ENCODE measurements around the gene TOP1. TPM values are rescaled to one million over a fixed set of nuclear protein-coding genes. Genes with fewer than 3 reads are reported as not detected.

TOP1 gene
- total RNA-seq, 1 donor from 2014 or later, result 16.2 TPM

- TF ChIP-seq, protein P1, sequence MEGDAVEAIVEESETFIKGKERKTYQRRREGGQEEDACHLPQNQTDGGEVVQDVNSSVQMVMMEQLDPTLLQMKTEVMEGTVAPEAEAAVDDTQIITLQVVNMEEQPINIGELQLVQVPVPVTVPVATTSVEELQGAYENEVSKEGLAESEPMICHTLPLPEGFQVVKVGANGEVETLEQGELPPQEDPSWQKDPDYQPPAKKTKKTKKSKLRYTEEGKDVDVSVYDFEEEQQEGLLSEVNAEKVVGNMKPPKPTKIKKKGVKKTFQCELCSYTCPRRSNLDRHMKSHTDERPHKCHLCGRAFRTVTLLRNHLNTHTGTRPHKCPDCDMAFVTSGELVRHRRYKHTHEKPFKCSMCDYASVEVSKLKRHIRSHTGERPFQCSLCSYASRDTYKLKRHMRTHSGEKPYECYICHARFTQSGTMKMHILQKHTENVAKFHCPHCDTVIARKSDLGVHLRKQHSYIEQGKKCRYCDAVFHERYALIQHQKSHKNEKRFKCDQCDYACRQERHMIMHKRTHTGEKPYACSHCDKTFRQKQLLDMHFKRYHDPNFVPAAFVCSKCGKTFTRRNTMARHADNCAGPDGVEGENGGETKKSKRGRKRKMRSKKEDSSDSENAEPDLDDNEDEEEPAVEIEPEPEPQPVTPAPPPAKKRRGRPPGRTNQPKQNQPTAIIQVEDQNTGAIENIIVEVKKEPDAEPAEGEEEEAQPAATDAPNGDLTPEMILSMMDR (conservative IDR thresholded peaks at IDR 0.05; ENCODE audit: low read depth, low read length), result no peak
- DNase-seq (ENCODE audit: low read depth), result no peak
- H3K4me3 ChIP-seq (ENCODE audit: low read depth, low read length), result no peak overlapping the region
Observed at GRCh38 chr20:41150664-41151063, 122.0 kb downstream of the TOP1 start.

GRCh38 chr20:41151134-41151869, 122.7 kb downstream of the TOP1 start:
- TF ChIP-seq, protein P1 (conservative IDR thresholded peaks at IDR 0.05; ENCODE audit: low read depth, low read length), result no peak
- no peak for DNase-seq (ENCODE audit: low read depth)
- H3K4me3 ChIP-seq (ENCODE audit: low read depth, low read length), result no peak overlapping the region

GRCh38 chr20:41152108-41152757, 123.6 kb downstream of the TOP1 start:
- TF ChIP-seq, protein P1 (conservative IDR thresholded peaks at IDR 0.05; ENCODE audit: low read depth, low read length), result no peak
- H3K4me3 ChIP-seq (ENCODE audit: low read depth, low read length), result no peak overlapping the region
- no peak for DNase-seq (ENCODE audit: low read depth)

DNA sequence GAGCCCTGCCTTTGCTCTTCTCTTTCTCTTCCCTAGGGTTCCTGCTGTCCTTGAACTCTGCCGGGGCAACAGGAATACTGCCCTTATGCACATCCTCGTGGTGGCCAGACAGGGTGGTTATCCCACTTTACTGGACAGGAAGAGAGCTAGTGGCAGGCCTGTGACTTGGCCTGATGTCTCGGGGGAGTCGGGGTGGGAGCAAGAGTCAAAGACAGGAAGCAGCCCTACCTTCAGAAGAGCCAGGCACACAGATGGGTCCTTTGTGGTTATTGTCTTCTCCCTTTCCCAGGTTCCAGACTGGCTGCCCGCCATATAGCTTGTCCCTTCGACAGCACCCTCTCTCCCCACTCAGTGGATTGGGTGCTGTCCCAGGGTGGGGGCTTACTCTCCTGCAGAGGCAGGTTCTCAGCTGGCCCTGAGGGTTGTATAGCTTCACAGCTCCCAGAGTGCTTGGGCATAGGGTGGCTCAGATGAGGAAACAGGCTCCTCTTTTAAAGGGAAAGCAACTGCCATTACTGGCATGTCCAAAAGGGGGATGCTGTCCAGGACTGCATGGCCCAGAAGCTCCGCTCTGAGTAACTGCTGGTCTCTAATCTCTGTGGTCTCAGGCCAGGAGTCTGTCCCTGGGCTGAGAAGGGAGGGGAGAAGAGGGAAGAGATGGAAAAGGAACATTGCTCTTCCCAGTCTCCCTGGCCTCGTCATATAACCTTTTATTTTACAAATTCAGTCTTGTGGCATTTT, 126.0 kb downstream of the TOP1 start:
- TF ChIP-seq, protein P1 (conservative IDR thresholded peaks at IDR 0.05; ENCODE audit: low read depth, low read length), result no peak
- no peak for DNase-seq (ENCODE audit: low read depth)
- no peak overlapping the region for H3K4me3 ChIP-seq (ENCODE audit: low read depth, low read length)

GRCh38 chr20:41155261-41155660, 126.6 kb downstream of the TOP1 start:
- DNase-seq (ENCODE audit: low read depth), result no peak
- H3K4me3 ChIP-seq (ENCODE audit: low read depth, low read length), result no peak overlapping the region
- TF ChIP-seq, protein P1 (conservative IDR thresholded peaks at IDR 0.05; ENCODE audit: low read depth, low read length), result no peak

DNA sequence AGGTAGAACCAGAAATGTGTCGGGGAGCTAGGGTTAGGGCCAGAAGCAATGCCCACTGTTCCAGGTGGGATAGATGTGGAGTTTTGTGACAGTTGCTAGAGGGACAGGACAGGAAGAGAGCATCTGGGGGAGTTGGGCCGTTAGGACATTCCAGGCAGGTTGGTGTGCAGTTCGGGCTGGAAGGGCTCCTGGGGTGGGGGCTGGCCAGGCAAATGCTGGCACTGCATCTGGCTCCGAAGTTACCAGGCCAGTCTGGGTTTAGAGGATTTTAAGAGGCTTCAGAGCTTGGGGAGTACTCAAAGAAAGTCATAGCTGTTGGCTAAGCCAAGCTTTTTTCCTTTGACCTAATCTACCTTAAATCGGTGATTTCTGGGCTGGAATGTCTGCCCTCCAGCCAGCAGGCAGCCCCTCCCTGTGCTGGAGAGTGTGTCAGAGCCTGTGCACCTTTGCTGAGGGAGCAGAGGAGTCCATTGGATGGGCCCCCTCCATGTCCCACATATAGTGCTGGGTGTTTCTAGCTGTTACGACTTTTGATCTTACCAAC, 129.5 kb downstream of the TOP1 start:
- H3K4me3 ChIP-seq (ENCODE audit: low read depth, low read length), result no peak overlapping the region
- TF ChIP-seq, protein P1 (conservative IDR thresholded peaks at IDR 0.05; ENCODE audit: low read depth, low read length), result no peak

More for the DNA sequence above, 129.5 kb downstream of the TOP1 start:
- no peak for DNase-seq (ENCODE audit: low read depth)

Data from epithelial cell of proximal tubule (primary cell).